GM20000 (cell line): ENCODE results near the gene TNFSF12.
A peak's percentile ranks its signal among the peaks of the same experiment; 100 is the strongest.

Experiments used
- DNase-seq: peaks from one replicate; pipeline ENCODE4 v3.0.0; 2012; ENCODE audit warnings: low spot score
- TF ChIP-seq, protein P1 (sequence below): IDR thresholded peaks from 2 replicates; pipeline ENCODE4 v1.5.1; 2012; ENCODE audit warnings: mild to moderate bottlenecking, control low read depth; ENCODE audit errors: extremely low read depth, missing control alignments

TNFSF12 gene

GRCh38 chr17:7549401-7550055, 670 bp downstream of the TNFSF12 start:
- DNase-seq: peak; percentile 52
- TF ChIP-seq, protein P1, sequence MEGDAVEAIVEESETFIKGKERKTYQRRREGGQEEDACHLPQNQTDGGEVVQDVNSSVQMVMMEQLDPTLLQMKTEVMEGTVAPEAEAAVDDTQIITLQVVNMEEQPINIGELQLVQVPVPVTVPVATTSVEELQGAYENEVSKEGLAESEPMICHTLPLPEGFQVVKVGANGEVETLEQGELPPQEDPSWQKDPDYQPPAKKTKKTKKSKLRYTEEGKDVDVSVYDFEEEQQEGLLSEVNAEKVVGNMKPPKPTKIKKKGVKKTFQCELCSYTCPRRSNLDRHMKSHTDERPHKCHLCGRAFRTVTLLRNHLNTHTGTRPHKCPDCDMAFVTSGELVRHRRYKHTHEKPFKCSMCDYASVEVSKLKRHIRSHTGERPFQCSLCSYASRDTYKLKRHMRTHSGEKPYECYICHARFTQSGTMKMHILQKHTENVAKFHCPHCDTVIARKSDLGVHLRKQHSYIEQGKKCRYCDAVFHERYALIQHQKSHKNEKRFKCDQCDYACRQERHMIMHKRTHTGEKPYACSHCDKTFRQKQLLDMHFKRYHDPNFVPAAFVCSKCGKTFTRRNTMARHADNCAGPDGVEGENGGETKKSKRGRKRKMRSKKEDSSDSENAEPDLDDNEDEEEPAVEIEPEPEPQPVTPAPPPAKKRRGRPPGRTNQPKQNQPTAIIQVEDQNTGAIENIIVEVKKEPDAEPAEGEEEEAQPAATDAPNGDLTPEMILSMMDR: no peak

DNA sequence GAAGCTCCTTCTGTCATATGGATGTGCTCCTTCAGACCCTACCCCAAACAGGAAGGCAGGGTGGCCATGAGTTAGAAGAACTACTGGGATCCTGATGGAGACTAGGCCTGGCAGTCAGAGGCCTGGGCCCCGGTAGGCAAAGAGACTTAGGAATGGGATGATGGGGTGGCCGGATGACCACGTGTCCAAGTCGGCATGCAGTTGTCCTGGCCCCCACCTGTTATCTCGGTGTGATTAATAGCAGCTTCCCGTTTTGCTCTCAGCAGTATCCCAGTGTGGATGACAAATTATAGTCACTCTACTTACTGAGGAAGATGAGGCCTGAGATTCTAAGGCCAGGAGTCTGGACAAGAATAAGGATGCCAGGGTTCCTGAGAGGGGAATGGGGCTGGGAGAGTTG, 1.5 kb downstream of the TNFSF12 start:
- DNase-seq: no peak
- TF ChIP-seq, protein P1: no peak

- no peak for DNase-seq
- TF ChIP-seq, protein P1: no peak
Observed at GRCh38 chr17:7551396-7551795, 2.5 kb downstream of the TNFSF12 start.

GRCh38 chr17:7552621-7553051, 3.8 kb downstream of the TNFSF12 start:
- DNase-seq: peak; percentile 82

DNA sequence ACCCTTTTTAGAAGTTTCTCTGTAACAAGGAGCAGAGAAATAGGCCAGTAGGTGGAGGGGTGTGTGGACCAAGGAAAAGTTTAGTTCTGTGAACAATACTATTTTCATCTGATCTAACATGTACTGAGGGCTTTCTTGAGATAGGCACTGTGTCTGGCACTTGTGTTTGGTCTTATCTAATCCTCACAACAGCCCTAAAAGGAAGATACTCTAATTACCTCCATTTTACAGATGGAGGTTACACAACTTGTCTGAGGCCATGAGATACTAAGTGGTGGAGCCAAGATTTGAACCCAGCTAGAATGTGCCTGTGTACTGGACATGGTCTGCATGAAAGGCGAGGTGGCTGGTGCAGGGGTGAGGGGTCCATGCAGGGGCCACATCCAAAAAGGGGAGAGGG, 4.5 kb downstream of the TNFSF12 start:
- TF ChIP-seq, protein P1: no peak
- DNase-seq: no peak

More at GRCh38 chr17:7552621-7553051, 3.8 kb downstream of the TNFSF12 start:
- TF ChIP-seq, protein P1: no peak

DNA sequence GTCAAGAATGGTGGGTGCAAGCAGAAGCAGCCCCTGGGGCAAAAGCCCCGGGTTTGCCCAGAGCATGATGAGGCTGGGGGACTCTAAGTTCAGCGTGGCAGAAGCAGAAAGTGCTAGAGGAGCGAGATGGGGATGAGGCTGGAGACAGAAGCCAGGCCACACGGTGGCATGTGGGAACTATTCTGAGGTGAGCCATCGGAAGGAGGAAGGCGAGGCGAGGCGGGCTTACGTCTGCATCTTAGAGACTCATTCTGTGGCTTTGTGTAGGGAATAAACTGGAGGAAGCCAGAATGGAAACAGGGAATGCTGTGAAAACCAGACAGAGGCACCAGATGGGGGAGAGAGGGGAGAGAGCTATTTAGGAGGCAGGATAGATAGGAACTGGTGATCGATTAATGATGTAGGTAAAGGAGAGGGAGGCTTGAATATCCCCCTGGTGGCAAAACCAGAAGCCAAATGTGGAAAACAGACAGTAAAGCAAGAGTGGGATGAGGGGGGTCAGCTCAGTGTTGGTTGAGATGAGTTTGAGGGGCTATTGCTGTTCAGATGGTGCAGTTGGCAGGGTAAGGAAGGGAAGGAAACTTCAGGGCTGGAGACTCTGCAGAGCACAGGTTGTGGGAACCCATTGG, 6.6 kb downstream of the TNFSF12 start:
- TF ChIP-seq, protein P1: no peak
- DNase-seq: no peak

DNA sequence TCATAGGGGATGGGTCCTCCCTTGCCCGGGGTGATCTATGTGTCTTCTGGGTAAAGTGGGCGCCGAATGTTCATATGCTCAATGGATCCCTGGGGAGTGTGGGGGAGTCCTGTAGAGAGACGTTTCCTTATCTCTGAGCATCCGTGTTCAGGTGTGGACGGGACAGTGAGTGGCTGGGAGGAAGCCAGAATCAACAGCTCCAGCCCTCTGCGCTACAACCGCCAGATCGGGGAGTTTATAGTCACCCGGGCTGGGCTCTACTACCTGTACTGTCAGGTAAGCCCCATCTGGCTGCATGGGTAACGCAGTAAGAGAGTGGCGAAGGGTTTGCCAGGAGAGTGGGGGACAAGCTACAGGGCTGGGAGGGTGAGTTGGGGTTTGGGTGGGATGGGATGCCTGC, 7.8 kb downstream of the TNFSF12 start:
- no peak for DNase-seq
- TF ChIP-seq, protein P1: no peak
